Measurements from ENCODE around the gene GLB1L3.

DNA sequence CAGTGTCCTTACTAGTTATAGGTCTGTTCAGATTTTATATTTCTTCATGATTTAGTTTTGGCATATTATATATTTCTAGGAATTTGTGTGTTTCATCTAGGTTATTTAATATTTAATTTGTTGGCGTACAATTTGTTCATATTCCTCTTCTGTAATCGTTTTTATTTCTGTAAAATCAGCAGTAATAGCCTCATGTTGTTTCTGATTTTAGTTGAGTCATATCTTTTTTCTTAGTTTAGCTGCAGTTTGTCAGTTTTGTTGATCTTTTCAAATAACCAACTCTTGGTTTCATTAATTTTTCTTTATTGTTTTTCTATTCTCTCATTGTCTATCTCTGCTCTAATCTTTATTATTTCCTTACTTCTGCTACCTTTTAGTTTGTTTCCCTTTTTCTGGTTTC is 75.9 kb downstream of the GLB1L3 start:
- TF ChIP-seq EZH2 (IDR thresholded peaks at IDR 0.05; ENCODE audit: borderline replicate concordance, low read depth, low read length, severe bottlenecking) (no peak), POLR2AphosphoS5 (IDR thresholded peaks at IDR 0.05; ENCODE audit: insufficient read depth, low read depth, low read length) (no peak), JUN (IDR thresholded peaks at IDR 0.05; ENCODE audit: borderline replicate concordance, insufficient read depth, insufficient read length, low read depth) (no peak), POLR2A (IDR thresholded peaks at IDR 0.05; ENCODE audit: low read depth, low read length) (no peak), GATA2 (IDR thresholded peaks at IDR 0.05; ENCODE audit: insufficient read depth, insufficient read length, low read depth, low read length) (no peak), MYC (IDR thresholded peaks at IDR 0.05; ENCODE audit: low read depth, low read length) (no peak), FOS (IDR thresholded peaks at IDR 0.05; ENCODE audit: borderline replicate concordance, insufficient read depth, low read length) (no peak)
- TF ChIP-seq, protein P1, sequence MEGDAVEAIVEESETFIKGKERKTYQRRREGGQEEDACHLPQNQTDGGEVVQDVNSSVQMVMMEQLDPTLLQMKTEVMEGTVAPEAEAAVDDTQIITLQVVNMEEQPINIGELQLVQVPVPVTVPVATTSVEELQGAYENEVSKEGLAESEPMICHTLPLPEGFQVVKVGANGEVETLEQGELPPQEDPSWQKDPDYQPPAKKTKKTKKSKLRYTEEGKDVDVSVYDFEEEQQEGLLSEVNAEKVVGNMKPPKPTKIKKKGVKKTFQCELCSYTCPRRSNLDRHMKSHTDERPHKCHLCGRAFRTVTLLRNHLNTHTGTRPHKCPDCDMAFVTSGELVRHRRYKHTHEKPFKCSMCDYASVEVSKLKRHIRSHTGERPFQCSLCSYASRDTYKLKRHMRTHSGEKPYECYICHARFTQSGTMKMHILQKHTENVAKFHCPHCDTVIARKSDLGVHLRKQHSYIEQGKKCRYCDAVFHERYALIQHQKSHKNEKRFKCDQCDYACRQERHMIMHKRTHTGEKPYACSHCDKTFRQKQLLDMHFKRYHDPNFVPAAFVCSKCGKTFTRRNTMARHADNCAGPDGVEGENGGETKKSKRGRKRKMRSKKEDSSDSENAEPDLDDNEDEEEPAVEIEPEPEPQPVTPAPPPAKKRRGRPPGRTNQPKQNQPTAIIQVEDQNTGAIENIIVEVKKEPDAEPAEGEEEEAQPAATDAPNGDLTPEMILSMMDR (IDR thresholded peaks at IDR 0.05; ENCODE audit: extremely low read depth in 1 of 2, insufficient read depth in 1 of 2, low read depth in 1 of 2, low read length in 2 of 2): no peak
